Hematopoietic multipotent progenitor cell treated with erythropoietin and hydrocortisone succinate and interleukin-3 and kit ligand, for 8 days (in vitro differentiated cells): ENCODE measurements around the gene L1CAM.

ENCODE experiments used
- DNase-seq: peaks from one replicate; pipeline ENCODE4 v3.0.0-alpha.2; 2015

Gene L1CAM

DNA sequence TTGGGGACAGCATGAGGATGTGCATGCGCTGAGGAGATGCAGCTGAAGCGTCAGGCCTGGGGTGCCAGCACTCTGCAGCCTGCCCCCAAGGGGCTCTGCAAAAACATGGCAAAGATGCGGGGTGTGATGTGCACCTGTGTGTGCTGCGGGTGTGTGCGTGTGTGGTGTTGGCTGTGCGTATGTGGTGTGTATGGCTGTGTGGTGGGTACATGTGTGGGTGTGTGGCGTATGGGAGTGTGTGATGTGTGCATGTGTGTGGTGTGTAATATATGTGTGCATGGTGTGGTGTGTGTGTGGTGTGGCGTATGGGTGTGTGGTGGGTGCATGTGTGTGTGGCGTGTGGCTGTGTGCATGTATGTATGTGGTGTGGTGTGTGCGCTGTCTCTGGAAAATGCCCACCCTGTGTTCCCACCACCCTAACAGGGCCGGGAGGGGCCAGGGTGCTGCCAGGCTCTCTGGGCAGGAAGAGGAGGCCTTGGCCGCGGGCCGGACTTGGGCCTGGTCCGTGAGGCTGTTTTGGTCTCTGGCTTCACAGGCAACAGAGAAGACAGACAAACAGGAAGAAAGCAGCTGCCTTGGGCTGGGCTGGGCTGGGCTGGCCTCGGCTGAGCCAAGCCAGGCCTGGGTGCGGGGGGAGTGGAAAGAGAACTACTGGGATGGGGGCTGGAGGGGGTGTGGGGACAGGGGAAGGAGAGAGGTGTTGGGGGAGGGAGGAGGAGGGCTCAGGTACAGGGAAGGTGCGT lies 17.4 kb upstream of the L1CAM start:
- no peak for DNase-seq

DNA sequence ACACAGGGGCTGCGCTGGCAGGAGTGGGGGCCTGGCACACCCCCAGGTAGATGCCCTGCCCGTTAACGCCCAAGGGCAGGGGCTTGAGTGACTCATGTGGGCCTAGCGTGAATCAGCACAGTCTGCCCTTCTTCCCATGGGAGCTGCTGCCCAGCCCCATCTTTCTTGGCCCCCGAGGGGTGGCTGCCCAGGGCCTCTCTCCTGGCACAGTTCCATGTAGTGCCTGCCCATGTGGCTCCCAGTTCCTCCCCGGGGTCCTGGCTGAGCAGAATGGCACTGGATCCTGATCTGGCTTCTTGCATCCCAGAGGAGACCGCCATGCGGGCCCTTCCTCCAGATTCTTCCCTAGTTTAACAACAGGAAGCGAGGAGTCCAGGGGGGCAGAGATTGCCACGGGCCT lies 16.4 kb upstream of the L1CAM start:
- DNase-seq, result no peak

DNA sequence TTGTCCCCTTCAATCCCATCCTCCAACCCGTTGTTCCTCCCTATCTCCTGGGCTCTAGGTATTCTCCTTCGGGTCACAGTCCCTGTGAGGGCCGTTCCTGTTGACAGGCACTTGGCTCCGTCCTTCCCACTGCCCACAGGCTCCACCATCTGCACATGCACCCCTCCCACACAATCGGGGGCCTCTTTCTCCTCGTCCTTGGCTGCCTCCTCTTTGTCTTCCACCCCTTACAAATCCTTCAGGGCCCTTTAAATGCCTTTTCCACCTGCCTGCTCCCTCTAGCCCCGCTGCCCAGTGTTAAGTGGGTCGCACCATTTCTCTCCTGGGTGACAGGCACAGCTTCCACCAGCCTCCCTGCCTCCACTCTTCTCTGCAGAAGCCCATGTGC lies 15.8 kb upstream of the L1CAM start:
- DNase-seq, result no peak

DNA sequence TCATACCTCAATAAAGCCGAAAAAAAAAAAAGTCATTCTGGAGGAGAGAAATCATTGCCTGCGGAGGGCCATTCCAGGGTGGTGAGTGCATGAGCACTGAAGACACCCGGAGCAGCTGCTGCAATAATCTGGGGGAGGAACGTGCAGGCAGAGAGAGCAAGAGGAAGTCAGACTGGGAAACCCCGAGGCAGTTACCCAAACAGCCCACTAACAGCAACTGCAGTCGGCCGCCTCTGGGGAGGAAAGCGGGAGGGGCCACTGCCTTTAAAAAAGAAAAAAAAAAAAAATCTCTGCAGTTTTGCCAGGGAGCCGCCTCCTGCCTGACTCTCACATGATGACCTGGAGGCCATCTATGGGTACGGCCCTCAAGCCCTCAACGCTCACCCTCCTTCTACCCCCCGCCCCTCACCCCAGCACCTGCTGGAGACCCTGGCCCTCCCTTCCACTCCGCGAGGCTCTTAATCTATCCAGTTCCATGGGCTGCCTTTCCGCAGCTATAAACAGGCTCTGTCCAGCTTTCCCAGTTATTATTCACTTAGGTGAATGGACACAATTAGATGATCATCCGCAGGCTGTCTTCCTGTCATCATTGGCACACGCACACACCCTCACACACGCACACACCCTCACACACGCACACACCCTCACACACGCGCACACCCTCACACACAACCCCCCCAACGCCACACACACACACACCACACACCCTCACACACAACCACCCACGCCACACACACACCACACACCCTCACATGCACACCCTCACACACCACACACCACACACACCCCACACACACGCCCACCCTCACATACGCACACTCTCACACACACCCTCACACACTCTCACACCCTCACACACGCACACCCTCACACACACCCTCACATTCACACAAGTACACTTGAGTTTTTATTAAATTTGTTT lies 15.1 kb upstream of the L1CAM start:
- peak; percentile 27 for DNase-seq

DNA sequence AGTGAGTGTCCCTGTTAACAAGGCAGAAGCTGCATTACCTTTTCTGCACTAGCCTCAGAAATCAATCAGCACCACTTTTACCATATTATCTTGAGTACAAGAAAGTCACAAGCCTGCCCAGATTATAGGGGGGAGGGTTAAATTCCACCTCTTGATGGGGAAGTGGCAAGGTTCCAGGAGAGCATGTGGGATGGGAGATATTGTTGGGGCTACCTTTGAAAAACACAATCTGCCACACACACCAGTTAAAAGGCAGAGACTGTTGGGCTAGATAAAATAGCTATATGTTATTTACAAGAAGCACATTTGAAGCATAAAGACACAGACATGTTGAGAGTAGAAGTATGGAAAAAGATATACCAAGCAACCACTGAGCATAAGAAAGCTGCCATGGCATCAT lies 11.9 kb upstream of the L1CAM start:
- peak; percentile 94 for DNase-seq

DNA sequence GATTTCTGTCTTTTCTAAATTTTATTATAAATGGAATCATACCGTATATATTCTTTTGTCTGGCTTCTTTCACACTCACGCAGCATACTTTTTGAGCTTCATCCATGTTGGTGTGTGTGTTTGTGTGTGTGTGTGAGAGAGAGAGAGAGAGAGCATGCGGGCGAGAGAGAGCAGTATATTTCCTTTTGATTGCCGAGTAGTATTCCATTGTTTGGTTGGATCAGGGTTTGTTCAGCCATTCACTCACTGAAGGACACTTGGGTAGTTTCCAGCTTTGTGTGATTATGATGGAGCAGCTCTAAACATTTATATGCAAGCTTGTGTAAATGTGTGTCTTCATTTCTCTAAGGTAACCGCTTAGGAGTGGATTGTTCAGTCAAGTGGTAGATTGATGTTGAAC lies 3.1 kb upstream of the L1CAM start:
- DNase-seq, result no peak

DNA sequence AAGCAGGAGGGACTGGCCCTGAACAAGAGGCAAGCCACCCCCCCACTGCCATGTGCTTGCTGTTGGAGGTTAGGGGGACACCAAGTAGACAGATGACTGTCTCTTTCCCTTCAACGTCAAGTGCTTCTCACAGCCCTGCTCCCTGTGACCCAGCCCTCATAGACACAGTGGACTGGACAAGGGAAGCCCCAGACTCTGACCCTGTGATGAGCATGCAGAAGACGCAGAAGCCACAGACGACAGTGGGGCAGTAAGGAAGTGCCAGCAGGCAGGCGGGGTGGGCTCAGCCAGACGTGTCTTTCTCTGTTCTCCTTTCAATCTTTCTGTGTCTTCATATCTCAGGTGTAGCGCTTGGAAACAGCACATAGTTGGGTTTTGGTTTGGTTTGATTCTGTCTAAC lies 2.4 kb upstream of the L1CAM start:
- no peak for DNase-seq

DNA sequence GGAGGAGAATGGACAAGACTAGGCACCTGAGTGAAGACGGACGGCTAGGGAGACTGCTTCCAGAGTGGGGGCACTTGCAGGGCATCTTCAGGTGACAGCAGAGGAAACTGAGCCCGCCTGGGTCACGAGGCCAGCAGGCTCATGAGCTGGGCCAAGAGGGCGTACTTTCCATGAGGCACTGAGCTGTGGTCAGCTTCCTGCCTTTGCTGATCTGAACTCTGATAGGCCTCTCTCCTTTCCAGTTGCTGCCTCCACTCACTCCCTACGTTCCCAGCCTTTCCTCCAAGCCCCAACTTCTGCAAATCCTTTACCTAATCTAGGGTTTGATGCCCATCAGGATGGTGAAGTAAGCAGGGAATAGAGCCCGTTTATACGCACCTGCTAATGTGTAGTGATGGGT lies 1.4 kb upstream of the L1CAM start:
- no peak for DNase-seq

DNA sequence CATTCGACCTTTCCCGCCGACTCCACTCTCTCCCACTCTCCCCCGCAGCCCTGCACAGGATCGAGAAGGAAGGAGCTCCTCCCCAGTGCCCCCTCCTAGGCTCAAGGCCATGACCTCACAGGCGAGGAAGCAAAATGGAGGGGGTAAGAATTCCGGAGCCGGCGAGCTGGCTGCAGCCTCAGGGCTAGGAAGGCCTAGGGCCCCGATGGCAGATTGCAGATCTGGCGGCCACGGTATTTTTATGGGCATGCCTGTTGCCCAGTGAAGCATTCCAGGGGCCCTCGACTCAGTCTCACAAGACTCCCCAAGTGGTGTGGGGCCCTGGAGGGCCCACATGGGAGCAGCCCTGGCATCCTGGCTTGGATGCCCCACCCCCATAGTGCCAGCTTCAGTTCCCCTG lies 942 bp upstream of the L1CAM start:
- no peak for DNase-seq

DNA sequence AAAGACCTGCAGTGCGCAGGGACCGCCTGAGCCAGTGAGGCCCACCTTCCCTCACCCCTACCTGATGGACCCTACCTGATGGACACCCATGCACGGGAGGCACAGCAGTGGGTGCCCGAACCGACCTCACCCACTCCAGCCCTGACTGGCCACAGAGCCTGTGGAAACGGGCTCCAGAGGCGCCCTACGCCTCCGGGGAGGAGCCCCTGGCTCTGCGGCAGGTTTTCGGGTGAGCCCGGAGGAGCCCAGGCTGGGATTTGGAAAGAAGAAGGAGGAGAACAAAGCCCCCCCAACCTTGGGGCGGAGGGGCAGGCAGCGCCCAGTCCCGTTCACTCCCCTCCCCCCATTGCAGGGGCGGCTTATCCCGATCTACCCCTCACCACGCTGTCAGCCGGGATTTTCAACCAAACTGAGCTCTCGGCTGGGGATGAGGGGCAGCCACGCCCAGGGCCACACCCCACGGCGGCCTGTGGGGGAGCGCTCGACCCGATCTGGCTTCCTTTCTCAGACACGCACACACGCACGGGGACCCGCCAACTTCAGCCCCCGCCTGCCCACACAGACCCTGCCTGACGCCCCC lies 675 bp downstream of the L1CAM start:
- no peak for DNase-seq

DNA sequence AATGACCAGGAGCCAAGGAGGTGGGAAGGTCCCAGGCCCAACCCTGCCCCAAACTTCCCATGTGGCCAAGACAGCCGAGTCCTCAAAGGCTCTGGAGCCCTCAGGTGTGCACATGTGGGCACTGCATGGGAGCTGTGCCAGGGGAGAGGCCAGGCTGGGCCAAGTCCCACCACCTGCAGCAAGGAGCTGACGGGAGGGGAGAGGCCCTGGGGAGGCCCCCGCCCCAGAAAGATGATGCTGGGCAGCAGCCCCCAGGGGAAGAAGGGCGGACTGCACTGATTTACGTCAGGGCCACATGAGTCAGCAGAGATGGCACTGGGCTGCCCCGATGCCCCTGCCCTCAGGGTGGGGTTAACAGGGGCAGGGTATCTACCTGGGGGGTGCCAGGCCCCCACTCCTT lies 1.4 kb downstream of the L1CAM start:
- DNase-seq, result no peak

DNA sequence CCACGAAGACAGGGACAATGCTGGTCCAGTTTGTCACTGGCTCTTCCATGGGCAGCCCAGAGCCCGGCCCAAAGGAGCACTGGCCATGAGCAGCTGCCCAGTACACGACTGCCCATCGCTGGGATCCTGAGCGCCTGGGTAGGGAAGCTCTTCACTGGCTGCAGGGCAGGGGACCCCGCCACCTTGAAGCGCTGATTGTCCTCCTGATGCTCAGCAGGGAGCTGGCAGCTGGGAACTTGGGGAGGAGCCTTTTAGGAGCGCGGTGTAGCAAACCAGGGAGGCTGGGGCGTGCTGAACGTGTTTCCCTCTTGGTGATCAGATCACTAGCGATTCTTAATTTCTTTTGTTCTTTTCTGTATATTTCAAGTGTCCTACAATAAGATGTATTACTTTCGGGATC lies 1.8 kb downstream of the L1CAM start:
- DNase-seq, result no peak

DNA sequence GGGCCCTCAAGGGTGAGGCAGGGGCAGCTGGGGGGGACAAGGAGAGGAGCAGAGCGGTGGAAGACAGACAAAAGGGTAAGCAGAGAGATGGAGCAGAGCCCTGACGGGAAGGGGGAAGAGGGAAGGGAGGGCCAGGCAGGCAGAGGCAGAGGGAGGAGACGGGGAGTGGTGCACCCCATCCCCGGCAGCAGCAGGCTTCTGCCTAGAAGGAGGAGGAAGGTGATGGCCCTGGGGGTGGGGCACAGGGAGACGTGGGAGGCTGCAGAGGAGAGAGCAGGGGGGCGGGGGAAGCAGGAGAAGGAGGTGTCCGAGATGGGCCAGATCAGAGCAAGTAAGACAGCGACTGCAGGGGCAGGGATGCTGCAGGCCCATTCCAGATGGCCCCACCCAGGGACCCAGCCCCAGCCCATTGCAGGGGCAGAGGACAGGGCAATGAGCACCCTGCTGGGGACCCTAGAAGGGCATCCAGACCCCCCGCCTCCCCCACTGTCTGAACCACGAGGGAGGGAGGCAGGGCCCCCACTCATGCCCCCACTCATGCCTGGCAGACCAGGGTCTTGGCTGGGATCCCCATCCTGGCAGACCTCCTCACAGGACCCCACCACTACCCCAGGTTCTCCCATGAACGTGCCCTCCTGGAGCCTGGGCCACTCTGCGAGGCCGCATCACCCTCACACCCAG lies 2.7 kb downstream of the L1CAM start:
- no peak for DNase-seq

DNA sequence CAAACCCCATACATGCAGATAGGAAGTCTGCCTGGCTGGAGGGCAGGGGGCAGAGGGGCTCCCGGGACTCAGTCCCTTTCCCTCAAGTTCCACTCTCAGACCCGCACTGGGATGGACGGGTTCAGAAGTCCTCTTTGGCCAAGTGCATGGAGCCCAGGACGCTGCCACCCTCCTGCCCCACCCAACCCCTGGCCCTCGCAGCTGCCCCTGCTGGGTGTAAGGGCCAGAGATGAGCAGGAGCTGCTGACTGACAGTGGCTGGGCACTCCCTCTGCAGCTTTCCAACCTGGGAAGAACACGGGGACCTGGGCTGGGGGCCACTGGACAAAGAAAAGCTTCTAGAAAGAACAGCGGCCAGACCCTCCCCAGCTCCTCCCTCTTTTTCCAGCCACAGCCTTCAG lies 3.4 kb downstream of the L1CAM start:
- no peak for DNase-seq

DNA sequence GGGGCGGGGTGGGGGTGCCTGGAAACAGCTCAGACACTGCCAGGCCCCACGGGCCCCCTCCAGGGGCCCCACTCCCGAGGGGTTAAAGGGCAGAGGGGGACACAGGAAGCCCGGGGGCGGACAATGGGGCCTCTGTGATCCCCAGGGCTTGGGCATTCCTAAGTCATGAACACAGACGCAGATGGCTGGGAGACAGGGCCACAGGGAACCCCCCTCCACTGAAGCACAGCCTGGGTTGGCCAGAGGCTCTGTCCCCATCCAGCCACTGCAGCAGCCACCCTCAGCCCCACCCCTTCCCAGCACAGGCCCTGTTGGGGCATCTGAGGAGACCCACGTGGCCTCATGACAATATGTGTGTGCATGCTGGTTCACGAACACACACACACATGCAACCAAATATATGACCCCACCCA lies 3.9 kb downstream of the L1CAM start:
- DNase-seq, result no peak

DNA sequence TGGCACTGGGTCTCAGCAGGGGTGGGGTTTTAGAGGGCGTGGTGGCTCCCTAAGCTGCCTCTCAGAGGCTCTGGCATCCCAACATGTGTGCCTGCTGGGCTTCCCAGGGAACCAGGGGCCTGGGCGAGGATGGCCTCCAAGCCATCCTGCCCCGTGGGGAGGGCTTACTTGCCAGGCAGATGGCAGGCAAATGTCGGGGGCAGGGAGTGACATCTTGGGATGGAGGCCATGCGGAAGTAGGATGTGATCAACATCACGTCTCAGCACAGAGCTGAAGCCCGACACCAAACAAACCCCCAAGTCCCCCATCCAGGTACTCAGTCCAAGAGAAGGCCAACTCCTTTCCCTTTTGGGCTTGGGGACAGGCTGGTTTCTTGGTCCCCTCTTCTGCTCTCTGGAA lies 4.7 kb downstream of the L1CAM start:
- no peak for DNase-seq

DNA sequence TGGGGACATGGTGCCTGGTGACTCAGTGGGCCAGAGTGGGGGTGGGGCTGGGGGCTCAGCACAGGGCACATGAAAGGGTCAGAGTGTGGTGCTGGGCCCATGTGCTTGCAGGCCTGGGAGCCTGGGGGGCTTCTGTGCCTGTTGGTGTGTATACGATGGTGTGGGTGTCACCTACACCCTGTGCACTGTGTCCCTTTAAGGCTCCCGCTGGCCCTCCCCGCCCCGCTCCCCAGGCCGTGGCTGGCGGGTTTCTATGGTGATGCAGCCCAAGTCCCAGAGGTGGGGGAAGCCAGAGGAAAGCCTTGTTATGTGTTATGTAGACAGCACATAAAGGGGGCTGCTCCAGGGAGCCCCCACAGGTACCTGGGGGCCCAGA lies 5.5 kb downstream of the L1CAM start:
- DNase-seq, result no peak

DNA sequence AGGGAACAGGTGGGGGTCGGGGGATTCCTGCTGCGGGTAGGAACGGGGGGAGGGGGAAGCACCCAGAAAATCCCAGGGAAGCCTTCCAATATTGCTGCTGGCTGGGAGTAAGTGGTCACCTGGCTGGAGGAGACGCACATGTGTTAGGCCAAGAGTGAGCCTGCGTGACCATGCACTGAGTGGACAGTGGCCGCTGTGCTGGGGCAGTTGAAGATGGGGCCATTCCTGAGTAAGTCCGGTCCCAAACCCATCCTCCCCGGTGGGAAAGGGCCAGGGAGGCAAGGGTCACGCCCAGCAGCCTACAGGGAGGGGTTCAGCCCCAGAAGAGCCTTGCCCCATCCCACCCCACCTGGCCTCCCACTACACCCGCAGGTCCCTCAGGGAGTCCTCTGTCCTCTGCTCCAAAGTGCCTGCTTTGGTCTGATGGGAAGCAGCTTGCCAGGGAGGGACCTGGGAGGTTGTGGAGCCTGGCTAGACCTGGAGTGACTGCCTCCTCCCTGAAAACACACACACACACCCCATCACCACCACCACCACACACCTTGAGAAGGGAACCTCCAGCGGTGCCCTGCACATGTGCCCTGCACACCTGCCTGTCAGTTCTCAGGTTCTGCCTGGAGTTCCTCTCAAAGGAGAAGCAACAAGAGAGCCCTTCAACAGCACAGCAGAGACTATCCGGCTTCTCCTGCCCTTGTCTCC lies 6.1 kb downstream of the L1CAM start:
- no peak for DNase-seq

DNA sequence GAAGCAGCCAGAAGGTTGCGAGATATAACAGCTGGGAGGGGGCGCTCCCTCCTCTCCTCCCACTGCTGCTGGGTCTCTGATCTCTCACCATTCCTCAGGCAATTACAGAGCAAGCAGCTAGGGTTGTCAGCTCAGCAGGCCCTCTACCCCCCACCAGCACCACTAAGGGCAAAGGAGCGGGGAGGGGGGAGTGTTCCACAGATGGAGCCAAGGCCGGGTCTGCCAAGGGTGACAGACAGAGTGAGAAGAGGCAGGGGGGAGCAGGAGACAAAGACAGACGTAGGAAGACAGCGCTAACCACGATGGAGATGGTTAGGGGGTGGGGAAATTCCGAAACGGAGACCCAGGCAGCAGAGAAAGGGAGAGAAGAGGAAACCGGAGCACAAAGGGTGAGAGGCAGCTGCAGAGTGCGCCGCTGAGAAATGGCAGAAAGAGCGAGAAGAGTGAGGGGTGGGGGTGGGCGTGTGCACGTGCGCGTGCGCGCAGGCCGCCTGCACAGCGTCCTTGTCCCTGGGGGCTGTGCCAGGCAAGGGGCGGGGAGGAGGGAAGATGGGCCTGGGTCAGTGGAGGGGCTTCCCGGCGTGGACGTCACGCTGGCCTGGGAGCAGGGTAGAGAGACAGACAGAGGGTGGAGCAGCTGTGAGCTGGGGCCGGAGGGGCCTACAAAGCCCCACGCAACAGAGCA lies 6.9 kb downstream of the L1CAM start:
- no peak for DNase-seq

DNA sequence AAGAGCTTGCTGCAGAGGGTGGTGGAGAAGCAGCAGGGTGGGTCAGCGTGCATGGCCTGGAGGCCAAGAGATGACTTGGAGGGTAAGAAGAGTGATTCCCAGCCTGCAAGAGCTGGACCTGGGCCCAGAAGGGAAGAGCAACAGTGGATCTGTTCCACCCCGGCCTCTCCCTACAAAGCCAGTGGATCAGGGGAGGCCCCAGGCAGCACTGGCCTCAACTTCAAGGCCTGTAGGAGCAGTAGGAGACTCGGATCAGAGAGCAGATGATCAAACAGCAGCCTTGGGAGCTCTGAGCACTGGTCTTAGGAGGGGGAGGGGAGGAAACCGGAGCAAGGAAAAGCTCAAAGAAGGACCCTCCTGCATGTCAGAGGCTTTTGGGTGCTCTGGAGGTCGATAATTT lies 7.6 kb downstream of the L1CAM start:
- DNase-seq, result no peak

DNA sequence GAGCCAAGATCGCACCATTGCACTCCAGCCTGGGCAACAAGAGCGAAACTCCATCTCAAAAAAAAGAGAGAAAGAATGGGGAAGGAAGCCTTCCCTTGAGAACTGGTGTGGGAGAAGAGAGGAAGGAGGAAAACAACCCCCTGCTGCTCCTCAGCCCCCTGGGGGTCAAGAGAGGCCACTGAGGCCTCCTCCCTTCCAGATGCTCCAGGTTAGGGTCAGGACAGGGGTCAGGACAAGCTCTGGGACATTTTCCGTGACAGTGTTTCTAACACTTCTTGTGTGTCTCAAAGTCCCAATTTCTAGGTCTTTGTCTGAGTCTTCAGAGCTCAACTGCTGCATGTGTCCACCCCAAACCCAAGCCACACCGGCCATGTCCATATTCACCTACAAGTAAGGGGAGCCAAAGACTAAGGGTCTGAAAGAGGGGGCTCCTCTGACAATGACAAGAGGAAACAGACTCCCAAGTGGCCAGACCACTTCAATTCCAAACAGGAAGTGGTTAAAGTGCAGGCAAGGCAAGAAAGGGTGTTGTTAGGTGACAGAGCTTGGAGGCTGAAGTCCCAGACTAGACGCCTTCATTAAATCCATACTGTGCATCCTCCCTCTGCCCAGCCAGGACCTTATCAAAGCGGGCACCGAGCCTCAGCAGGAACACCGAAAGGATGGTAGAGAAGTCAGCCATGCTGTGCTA lies 8.3 kb downstream of the L1CAM start:
- no peak for DNase-seq

DNA sequence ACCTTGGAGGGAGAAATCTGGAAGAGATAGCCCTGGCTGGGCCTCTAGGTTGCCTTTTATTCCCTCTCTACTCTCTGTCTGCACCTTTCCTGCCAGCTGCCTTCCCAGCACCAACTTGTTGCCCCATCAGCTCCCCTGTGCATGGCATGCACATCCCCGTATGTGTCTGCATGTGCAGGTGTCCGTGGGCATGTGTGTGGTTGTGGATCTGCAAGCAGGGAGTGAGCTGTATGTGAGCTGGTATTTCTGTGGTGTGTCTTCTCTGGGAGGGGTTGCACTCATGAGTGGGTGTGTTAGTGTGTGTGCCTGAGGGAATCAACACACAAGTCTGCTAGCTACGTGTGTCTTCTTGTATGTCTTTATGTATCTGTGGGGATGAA lies 9.9 kb downstream of the L1CAM start:
- DNase-seq, result no peak
